Activated naive CD4-positive, alpha-beta T cell treated with anti-CD3 and anti-CD28 coated beads, Interleukin-2, amount 50 U/mL, for 16 hours (primary cell): ENCODE results near the gene F10.
A peak's percentile ranks its signal among the peaks of the same experiment; 100 is the strongest.
"Not testable (repeated sequence)": the region's sequence is repeated elsewhere in the genome, so short reads cannot be mapped to it uniquely, and the experiment has no call there.

Experiments
- DNase-seq: peaks from one replicate; pipeline ENCODE4 v3.0.0-alpha.2; 2020

Gene F10

GRCh38 chr13:113102727-113103126 is 19.9 kb upstream of the F10 start:
- DNase-seq: no peak

GRCh38 chr13:113103646-113104045 is 19.0 kb upstream of the F10 start:
- DNase-seq: no peak

GRCh38 chr13:113105032-113105920 is 17.3 kb upstream of the F10 start, which contains the start of gene F7:
TSS of gene F7 (plus strand) at chr13:113105791. CDS start at chr13:113105842, 51 bp downstream.
- no peak for DNase-seq

GRCh38 chr13:113105921-113106452 is 16.6 kb upstream of the F10 start:
- no peak for DNase-seq

GRCh38 chr13:113106711-113107351 is 15.8 kb upstream of the F10 start:
- no peak for DNase-seq

- DNase-seq: not testable (repeated sequence)
These were observed 14.1 kb upstream of the F10 start for GRCh38 chr13:113108521-113108920.

- DNase-seq: peak; percentile 13
These were observed 13.2 kb upstream of the F10 start for GRCh38 chr13:113109151-113110047.

- DNase-seq: peak; percentile 51
These were observed 12.3 kb upstream of the F10 start for GRCh38 chr13:113110048-113110851.

GRCh38 chr13:113110852-113111315 is 11.7 kb upstream of the F10 start:
- peak; percentile 23 for DNase-seq

- not testable (repeated sequence) for DNase-seq
These were observed 10.8 kb upstream of the F10 start for GRCh38 chr13:113111821-113112220.

- not testable (repeated sequence) for DNase-seq
These were observed 10.1 kb upstream of the F10 start for GRCh38 chr13:113112475-113112874.

- no peak for DNase-seq
These were observed 9.4 kb upstream of the F10 start for GRCh38 chr13:113112893-113113845.

- DNase-seq: no peak
These were observed 8.7 kb upstream of the F10 start for GRCh38 chr13:113113846-113114271.

GRCh38 chr13:113114511-113115362 is 7.9 kb upstream of the F10 start:
- no peak for DNase-seq

- no peak for DNase-seq
These were observed 7.0 kb upstream of the F10 start for GRCh38 chr13:113115363-113116205.

- no peak for DNase-seq
These were observed 6.3 kb upstream of the F10 start for GRCh38 chr13:113116206-113116800.

- no peak for DNase-seq
These were observed 5.7 kb upstream of the F10 start for GRCh38 chr13:113116871-113117271.

GRCh38 chr13:113117335-113117872 is 5.2 kb upstream of the F10 start:
- no peak for DNase-seq
